ENCODE results near the gene NPPA. TPM values are rescaled to one million over a fixed set of nuclear protein-coding genes. Genes with fewer than 3 reads are reported as not detected.

NPPA gene
- total and polyA plus RNA-seq, 2 experiments from 2014 or later: 0.22 TPM; not detected in 1

DNA sequence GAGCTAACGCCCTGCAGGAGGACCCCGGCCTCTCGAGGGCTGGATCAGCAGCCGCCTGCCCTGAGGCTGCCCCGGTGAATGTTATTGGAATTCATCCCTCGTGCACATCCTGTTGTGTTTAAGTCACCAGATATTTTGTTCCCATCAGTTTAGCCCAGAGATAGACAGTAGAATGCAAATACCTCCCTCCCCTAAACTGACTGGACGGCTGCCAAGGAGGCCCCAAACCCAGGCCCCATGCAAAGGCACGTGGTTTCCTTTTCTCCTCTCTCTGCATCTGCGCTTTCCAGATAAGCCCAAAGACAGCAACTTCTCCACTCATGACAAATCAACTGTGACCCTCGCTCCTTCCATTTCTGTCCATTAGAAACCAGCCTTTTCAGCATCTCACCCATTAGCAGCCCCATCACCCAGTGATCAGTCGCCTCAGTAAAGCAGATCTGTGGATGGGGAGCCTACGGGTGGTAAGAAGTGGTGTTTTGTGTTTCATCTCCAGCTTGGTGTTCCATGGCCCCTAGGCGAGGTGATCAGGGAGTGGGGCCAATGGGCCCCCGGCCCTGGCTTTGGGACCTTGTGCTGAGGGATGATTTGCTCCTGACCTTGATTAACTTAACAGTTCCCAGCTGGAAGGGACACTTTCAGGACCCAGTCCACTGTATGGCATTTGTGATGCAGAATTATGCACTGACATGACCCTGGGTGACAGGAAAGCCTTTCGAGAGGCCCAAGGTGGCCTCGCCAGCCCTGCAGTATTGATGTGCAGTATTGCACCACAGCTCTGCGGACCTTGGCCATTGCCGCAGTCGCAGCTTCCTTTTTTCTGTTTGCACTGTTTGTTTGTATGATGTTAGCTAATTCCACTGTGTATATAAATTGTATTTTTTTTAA lies 5.2 kb downstream of the NPPA start:
- DNase-seq (ENCODE audit: low spot score): peak; percentile 41

DNA sequence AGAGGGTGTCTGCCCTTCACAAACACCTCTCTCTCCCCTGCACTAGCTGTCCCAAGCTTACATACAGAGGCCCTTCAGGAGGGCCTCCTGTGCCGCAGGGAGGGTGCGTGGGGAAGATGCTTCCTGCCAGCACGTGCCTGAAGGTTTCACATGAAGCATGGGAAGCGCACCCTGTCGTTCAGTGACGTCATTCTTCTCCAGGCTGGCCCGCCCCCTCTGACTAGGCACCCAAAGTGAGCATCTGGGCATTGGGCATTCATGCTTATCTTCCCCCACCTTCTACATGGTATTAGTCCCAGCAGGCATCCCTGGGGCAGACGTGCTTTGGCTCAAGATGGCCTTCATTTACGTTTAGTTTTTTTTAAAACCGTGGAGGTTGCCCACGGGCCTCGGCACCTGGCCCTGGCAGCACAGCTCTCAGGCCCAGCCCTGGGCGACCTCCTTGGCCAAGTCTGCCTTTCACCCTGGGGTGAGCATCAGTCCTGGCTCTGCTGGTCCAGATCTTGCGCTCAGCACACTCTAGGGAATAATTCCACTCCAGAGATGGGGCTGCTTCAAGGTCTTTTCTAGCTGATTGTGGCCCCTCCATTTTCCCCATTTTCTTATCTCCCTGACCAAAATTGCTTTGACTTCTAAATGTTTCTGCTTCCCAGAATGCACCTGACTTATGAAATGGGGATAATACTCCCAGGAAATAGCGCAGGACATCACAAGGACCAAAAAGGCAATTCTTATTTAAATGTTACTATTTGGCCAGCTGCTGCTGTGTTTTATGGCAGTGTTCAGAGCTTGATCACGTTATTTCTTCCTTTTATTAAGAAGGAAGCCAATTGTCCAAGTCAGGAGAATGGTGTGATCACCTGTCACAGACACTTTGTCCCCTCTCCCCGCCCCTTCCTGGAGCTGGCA lies 6.1 kb downstream of the NPPA start:
- no peak overlapping the region for H3K27ac ChIP-seq
- no peaks in the 10 kb centered on the region for H3K27me3 ChIP-seq
- TF ChIP-seq EZH2 (IDR thresholded peaks at IDR 0.05; ENCODE audit: borderline replicate concordance) (no peak), EZH2phosphoT487 (IDR thresholded peaks at IDR 0.05; ENCODE audit: low read depth, severe bottlenecking, unreplicated experiment) (no peak)
- TF ChIP-seq, protein P1, sequence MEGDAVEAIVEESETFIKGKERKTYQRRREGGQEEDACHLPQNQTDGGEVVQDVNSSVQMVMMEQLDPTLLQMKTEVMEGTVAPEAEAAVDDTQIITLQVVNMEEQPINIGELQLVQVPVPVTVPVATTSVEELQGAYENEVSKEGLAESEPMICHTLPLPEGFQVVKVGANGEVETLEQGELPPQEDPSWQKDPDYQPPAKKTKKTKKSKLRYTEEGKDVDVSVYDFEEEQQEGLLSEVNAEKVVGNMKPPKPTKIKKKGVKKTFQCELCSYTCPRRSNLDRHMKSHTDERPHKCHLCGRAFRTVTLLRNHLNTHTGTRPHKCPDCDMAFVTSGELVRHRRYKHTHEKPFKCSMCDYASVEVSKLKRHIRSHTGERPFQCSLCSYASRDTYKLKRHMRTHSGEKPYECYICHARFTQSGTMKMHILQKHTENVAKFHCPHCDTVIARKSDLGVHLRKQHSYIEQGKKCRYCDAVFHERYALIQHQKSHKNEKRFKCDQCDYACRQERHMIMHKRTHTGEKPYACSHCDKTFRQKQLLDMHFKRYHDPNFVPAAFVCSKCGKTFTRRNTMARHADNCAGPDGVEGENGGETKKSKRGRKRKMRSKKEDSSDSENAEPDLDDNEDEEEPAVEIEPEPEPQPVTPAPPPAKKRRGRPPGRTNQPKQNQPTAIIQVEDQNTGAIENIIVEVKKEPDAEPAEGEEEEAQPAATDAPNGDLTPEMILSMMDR (IDR thresholded peaks at IDR 0.05; ENCODE audit: poor library complexity): no peak
- no peaks in the 10 kb centered on the region for H3K36me3 ChIP-seq (replicated peaks; ENCODE audit: insufficient read depth, low read depth)
- H3K4me1 ChIP-seq (ENCODE audit: insufficient read depth): peaks cover 13% of the 10 kb centered on the region
- H4K20me1 ChIP-seq (ENCODE audit: insufficient read depth, poor library complexity, severe bottlenecking): peaks cover 4% of the 10 kb centered on the region
- no peaks in the 10 kb centered on the region for H3K9me2 ChIP-seq (replicated peaks; ENCODE audit: insufficient read depth)
- H3K4me2 ChIP-seq: no peak overlapping the region
- DNase-seq (ENCODE audit: low spot score): no peak
- H3K79me2 ChIP-seq: no peaks in the 10 kb centered on the region
- no peak overlapping the region for H3K4me3 ChIP-seq
- WGBS (ENCODE audit: low lambda C conversion rate, missing lambda C conversion rate): 90% methylated on average over 17 of the region's 17 CpGs
- no peaks in the 10 kb centered on the region for H3K9me3 ChIP-seq (ENCODE audit: low read depth)
- no peak overlapping the region for H2AFZ ChIP-seq

More for the DNA sequence above, 5.2 kb downstream of the NPPA start:
- Histone ChIP-seq H3K4me1 (ENCODE audit: insufficient read depth) (peaks cover 13% of the 10 kb centered on the region), H3K27me3 (no peaks in the 10 kb centered on the region), H3K36me3 (replicated peaks; ENCODE audit: insufficient read depth, low read depth) (no peaks in the 10 kb centered on the region), H2AFZ (no peak overlapping the region), H3K27ac (no peak overlapping the region), H4K20me1 (ENCODE audit: insufficient read depth, poor library complexity, severe bottlenecking) (peaks cover 4% of the 10 kb centered on the region), H3K4me2 (no peak overlapping the region), H3K4me3 (no peak overlapping the region), H3K9me3 (ENCODE audit: low read depth) (no peaks in the 10 kb centered on the region), H3K9me2 (replicated peaks; ENCODE audit: insufficient read depth) (no peaks in the 10 kb centered on the region), H3K79me2 (no peaks in the 10 kb centered on the region)
- TF ChIP-seq, protein P1 (IDR thresholded peaks at IDR 0.05; ENCODE audit: poor library complexity): no peak
- WGBS (ENCODE audit: low lambda C conversion rate, missing lambda C conversion rate): 65% methylated on average over 19 of the region's 19 CpGs

DNA sequence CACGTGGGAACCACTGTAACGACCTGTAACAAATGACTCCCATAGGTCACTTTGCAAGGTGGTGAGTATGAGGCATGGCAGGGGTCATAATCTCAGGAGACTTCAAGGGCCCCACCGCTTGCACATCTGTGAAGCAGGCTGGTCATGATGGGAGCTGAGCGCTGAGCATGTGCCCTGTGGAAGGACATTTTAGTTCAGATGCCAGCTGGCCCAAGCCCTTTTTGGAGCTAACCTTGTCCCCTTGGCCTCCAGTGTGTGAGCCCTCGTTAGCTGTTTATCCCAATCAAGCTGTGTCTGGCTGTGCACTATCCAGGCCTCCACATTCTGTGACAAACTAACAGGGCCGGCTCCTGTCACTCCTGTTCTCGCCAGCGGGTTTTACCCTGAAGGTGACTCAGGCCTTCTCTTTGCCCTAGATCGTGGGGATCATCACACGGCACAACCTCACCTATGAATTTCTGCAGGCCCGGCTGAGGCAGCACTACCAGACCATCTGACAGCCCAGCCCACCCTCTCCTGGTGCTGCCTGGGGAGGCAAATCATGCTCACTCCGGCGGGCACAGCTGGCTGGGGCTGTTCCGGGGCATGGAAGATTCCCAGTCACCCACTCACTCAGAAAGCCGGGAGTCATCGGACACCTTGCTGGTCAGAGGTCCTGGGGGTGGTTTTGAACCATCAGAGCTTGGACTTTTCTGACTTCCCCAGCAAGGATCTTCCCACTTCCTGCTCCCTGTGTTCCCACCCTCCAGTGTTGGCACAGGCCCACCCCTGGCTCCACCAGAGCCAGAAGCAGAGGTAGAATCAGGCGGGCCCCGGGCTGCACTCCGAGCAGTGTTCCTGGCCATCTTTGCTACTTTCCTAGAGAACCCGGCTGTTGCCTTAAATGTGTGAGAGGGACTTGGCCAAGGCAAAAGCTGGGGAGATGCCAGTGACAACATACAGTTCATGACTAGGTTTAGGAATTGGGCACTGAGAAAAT lies 7.6 kb downstream of the NPPA start:
- H3K27me3 ChIP-seq: no peaks in the 10 kb centered on the region
- H3K27ac ChIP-seq: no peak overlapping the region
- no peaks in the 10 kb centered on the region for H3K36me3 ChIP-seq (replicated peaks; ENCODE audit: insufficient read depth, low read depth)
- no peaks in the 10 kb centered on the region for H3K9me3 ChIP-seq (ENCODE audit: low read depth)
- no peaks in the 10 kb centered on the region for H3K9me2 ChIP-seq (replicated peaks; ENCODE audit: insufficient read depth)
- H4K20me1 ChIP-seq (ENCODE audit: insufficient read depth, poor library complexity, severe bottlenecking): peaks cover 7% of the 10 kb centered on the region
- no peak overlapping the region for H3K4me2 ChIP-seq
- TF ChIP-seq, protein P1 (IDR thresholded peaks at IDR 0.05; ENCODE audit: poor library complexity): no peak
- TF ChIP-seq EZH2phosphoT487 (IDR thresholded peaks at IDR 0.05; ENCODE audit: low read depth, severe bottlenecking, unreplicated experiment): no peak
- no peak for TF ChIP-seq EZH2 (IDR thresholded peaks at IDR 0.05; ENCODE audit: borderline replicate concordance)
- no peaks in the 10 kb centered on the region for H3K79me2 ChIP-seq
- no peak for DNase-seq (ENCODE audit: low spot score)
- no peak overlapping the region for H2AFZ ChIP-seq
- WGBS (ENCODE audit: low lambda C conversion rate, missing lambda C conversion rate): 98% methylated on average over 20 of the region's 20 CpGs
- H3K4me3 ChIP-seq: no peak overlapping the region
- peaks cover 16% of the 10 kb centered on the region for H3K4me1 ChIP-seq (ENCODE audit: insufficient read depth)

All from hepatocyte (in vitro differentiated cells).